H9 (cell line): Measurements from ENCODE around the gene DAPK1. TPM values are rescaled to one million over a fixed set of nuclear protein-coding genes. Genes with fewer than 3 reads are reported as not detected.

Source experiments
- DNase-seq: peaks from one replicate; pipeline ENCODE4 v3.0.0-alpha.2; 2017
- H2AFZ ChIP-seq: one replicate; pipeline ENCODE4 v1.6.1; 2013; ENCODE audit warnings: mild to moderate bottlenecking, low read length, control low read depth, moderate library complexity
- H2AK5ac ChIP-seq: 2 replicates; pipeline ENCODE4 v1.6.1; 2013; ENCODE audit warnings: low read length, control low read depth, mixed read lengths; ENCODE audit not compliant: insufficient read length
- H2BK120ac ChIP-seq: one replicate; pipeline ENCODE4 v1.6.1; 2013; ENCODE audit warnings: low read depth, mild to moderate bottlenecking, low read length, control low read depth, inconsistent platforms; ENCODE audit not compliant: poor library complexity, severe bottlenecking
- H2BK12ac ChIP-seq: 2 replicates; pipeline ENCODE4 v1.6.1; 2013; ENCODE audit warnings: low read length, control low read depth, mixed read lengths, low read depth; ENCODE audit not compliant: insufficient read length
- H2BK15ac ChIP-seq: 2 replicates; pipeline ENCODE4 v1.6.1; 2013; ENCODE audit warnings: low read depth, low read length, control low read depth
- H2BK20ac ChIP-seq: one replicate; pipeline ENCODE4 v1.6.1; 2013; ENCODE audit warnings: low read depth, mild to moderate bottlenecking, low read length, control low read depth, inconsistent platforms; ENCODE audit not compliant: poor library complexity, severe bottlenecking
- H2BK5ac ChIP-seq: 2 replicates; pipeline ENCODE4 v1.6.1; 2013; ENCODE audit warnings: low read length, control low read depth, mixed read lengths; ENCODE audit not compliant: insufficient read length
- H3K14ac ChIP-seq: 2 replicates; pipeline ENCODE4 v1.6.1; 2013; ENCODE audit warnings: low read length, control low read depth; ENCODE audit not compliant: insufficient read depth
- H3K18ac ChIP-seq: 2 replicates; pipeline ENCODE4 v1.6.1; 2013; ENCODE audit warnings: low read depth, mild to moderate bottlenecking, mixed read lengths, low read length, control low read depth; ENCODE audit not compliant: insufficient read length
- H3K23ac ChIP-seq: 2 replicates; pipeline ENCODE4 v1.6.1; 2013; ENCODE audit warnings: low read length, control low read depth, mixed read lengths, low read depth; ENCODE audit not compliant: insufficient read length
- H3K23me2 ChIP-seq: 2 replicates; pipeline ENCODE4 v1.6.1; 2013; ENCODE audit warnings: low read depth, mild to moderate bottlenecking, mixed read lengths, low read length, control low read depth; ENCODE audit not compliant: insufficient read length, poor library complexity, severe bottlenecking
- H3K27ac ChIP-seq: 2 replicates; pipeline ENCODE4 v1.5.1; 2013; ENCODE audit warnings: low read length, control low read depth, mixed read lengths, low read depth; ENCODE audit not compliant: insufficient read length
- H3K27me3 ChIP-seq: 2 replicates; pipeline ENCODE4 v1.6.1; 2013; ENCODE audit warnings: low read length, control low read depth, inconsistent platforms; ENCODE audit not compliant: insufficient read depth
- H3K4ac ChIP-seq: 2 replicates; pipeline ENCODE4 v1.6.1; 2013; ENCODE audit warnings: low read depth, mild to moderate bottlenecking, control low read depth, inconsistent platforms, low read length, moderate library complexity
- H3K4me1 ChIP-seq: 2 replicates; pipeline ENCODE4 v1.6.1; 2013; ENCODE audit warnings: low read length, control low read depth, inconsistent platforms; ENCODE audit not compliant: insufficient read depth
- H3K4me2 ChIP-seq: 2 replicates; pipeline ENCODE4 v1.6.1; 2013; ENCODE audit warnings: low read length, control low read depth, mixed read lengths; ENCODE audit not compliant: insufficient read length, insufficient read depth
- H3K56ac ChIP-seq: 2 replicates; pipeline ENCODE4 v1.6.1; 2013; ENCODE audit warnings: low read depth, mild to moderate bottlenecking, mixed read lengths, low read length, control low read depth; ENCODE audit not compliant: insufficient read length
- H3K79me1 ChIP-seq: 2 replicates; pipeline ENCODE4 v1.6.1; 2013; ENCODE audit warnings: low read depth, mild to moderate bottlenecking, moderate library complexity, low read length, control low read depth, inconsistent platforms; ENCODE audit not compliant: insufficient read depth, poor library complexity, severe bottlenecking
- H3K79me2 ChIP-seq: 2 replicates; pipeline ENCODE4 v1.6.1; 2013; ENCODE audit warnings: low read length, control low read depth, inconsistent platforms; ENCODE audit not compliant: insufficient read depth
- H3K9ac ChIP-seq: 2 replicates; pipeline ENCODE4 v1.6.1; 2013; ENCODE audit warnings: low read length, control low read depth, mixed read lengths; ENCODE audit not compliant: insufficient read length; ENCODE audit errors: extremely low read depth
- H3K9me3 ChIP-seq: one replicate; pipeline ENCODE4 v1.6.1; 2013; ENCODE audit warnings: low read depth, low read length, inconsistent platforms; ENCODE audit not compliant: control insufficient read depth
- H3T11ph ChIP-seq: one replicate; pipeline ENCODE4 v1.6.1; 2013; ENCODE audit warnings: mild to moderate bottlenecking, low read length, control low read depth, inconsistent platforms
- H4K20me1 ChIP-seq: one replicate; pipeline ENCODE4 v1.6.1; 2013; ENCODE audit not compliant: control insufficient read depth, insufficient read length, insufficient read depth
- H4K5ac ChIP-seq: 2 replicates; pipeline ENCODE4 v1.6.1; 2013; ENCODE audit warnings: low read depth, mild to moderate bottlenecking, mixed read lengths, low read length, control low read depth; ENCODE audit not compliant: insufficient read length
- H4K8ac ChIP-seq: replicated peaks from 2 replicates; pipeline ENCODE4 v1.6.1; 2013; ENCODE audit warnings: low read length, control low read depth, mixed read lengths, low read depth; ENCODE audit not compliant: insufficient read length
- H4K91ac ChIP-seq: 2 replicates; pipeline ENCODE4 v1.6.1; 2013; ENCODE audit warnings: low read depth, mild to moderate bottlenecking, moderate library complexity, mixed read lengths, low read length, control low read depth; ENCODE audit not compliant: insufficient read length
- H3K27ac Mint-ChIP-seq, 3 experiments: 2 replicates in 2 of 3; 3 replicates in 1 of 3; pipeline ENCODE4 v1.8.0; 2020 to 2021; ENCODE audit warnings: mixed read lengths in 3 of 3, mild to moderate bottlenecking in 1 of 3, moderate library complexity in 1 of 3
- H3K27me3 Mint-ChIP-seq: 2 replicates; pipeline ENCODE4 v1.8.0; 2021; ENCODE audit warnings: low read depth, mild to moderate bottlenecking, moderate library complexity, mixed read lengths
- H3K36me3 Mint-ChIP-seq, 3 experiments: 2 replicates in 2 of 3; 3 replicates in 1 of 3; pipeline ENCODE4 v1.8.0; 2020 to 2021; ENCODE audit warnings: low read depth in 3 of 3, mixed read lengths in 3 of 3; ENCODE audit not compliant: insufficient read depth in 1 of 3
- H3K4me1 Mint-ChIP-seq, 2 experiments: 2 replicates each; pipeline ENCODE4 v1.8.0; 2020; ENCODE audit warnings: mixed read lengths in 2 of 2
- H3K4me3 Mint-ChIP-seq, 2 experiments: 2 replicates in 1 of 2; 3 replicates in 1 of 2; pipeline ENCODE4 v1.8.0; 2020 to 2021; ENCODE audit warnings: mild to moderate bottlenecking in 2 of 2, mixed read lengths in 2 of 2, moderate library complexity in 1 of 2
- H3K9me3 Mint-ChIP-seq, 2 experiments: 2 replicates in 1 of 2; 3 replicates in 1 of 2; pipeline ENCODE4 v1.8.0; 2020; ENCODE audit warnings: mild to moderate bottlenecking in 2 of 2, mixed read lengths in 2 of 2, moderate library complexity in 1 of 2
- WGBS: extraction: QIAGEN DNeasy Blood & Tissue Kit; methylation state at CpG from one replicate; pipeline ENCODE4 v1.1.7; 2013; ENCODE audit warnings: missing lambda C conversion rate, low lambda C conversion rate, mixed read lengths; ENCODE audit not compliant: insufficient read length; ENCODE audit errors: extremely low coverage; 5-methylcytosine and 5-hydroxymethylcytosine counted together
- total RNA-seq: library from RNA; stranded (reverse); gene quantifications from 2 replicates; pipeline ENCODE4 v1.2.1, GENCODE V29; 2021
- TF ChIP-seq, protein P1 (sequence below): fragments of 200-600 bp; sonication (generic); conservative IDR thresholded peaks from 3 replicates; pipeline ENCODE4 v1.8.0; 2021; ENCODE audit warnings: antibody characterized with exemption, mild to moderate bottlenecking

DAPK1 gene
- total RNA-seq, 1 experiment from 2014 or later: 79.4 TPM

GRCh38 chr9:87702921-87703320 lies 205.3 kb downstream of the DAPK1 start:
- no peak overlapping the region for H2BK12ac ChIP-seq
- no peak overlapping the region for H3K23ac ChIP-seq
- Mint-ChIP-seq H3K27ac (peak overlapping the region; percentile 14 to 82 (median 66); a peak in 4 of 7 replicates), H3K4me3 (no peak overlapping the region), H3K36me3 (peaks cover 51 to 77% (median 68%) of the 10 kb centered on the region in 3 experiments), H3K9me3 (no peaks in the 10 kb centered on the region), H3K27me3 (no peaks in the 10 kb centered on the region), H3K4me1 (peaks cover 4 to 5% of the 10 kb centered on the region in 2 experiments)
- H3T11ph ChIP-seq: no peak overlapping the region
- no peak overlapping the region for H2AK5ac ChIP-seq
- H4K91ac ChIP-seq: no peak overlapping the region
- TF ChIP-seq, protein P1, sequence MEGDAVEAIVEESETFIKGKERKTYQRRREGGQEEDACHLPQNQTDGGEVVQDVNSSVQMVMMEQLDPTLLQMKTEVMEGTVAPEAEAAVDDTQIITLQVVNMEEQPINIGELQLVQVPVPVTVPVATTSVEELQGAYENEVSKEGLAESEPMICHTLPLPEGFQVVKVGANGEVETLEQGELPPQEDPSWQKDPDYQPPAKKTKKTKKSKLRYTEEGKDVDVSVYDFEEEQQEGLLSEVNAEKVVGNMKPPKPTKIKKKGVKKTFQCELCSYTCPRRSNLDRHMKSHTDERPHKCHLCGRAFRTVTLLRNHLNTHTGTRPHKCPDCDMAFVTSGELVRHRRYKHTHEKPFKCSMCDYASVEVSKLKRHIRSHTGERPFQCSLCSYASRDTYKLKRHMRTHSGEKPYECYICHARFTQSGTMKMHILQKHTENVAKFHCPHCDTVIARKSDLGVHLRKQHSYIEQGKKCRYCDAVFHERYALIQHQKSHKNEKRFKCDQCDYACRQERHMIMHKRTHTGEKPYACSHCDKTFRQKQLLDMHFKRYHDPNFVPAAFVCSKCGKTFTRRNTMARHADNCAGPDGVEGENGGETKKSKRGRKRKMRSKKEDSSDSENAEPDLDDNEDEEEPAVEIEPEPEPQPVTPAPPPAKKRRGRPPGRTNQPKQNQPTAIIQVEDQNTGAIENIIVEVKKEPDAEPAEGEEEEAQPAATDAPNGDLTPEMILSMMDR: no peak
- no peaks in the 10 kb centered on the region for H3K9me3 ChIP-seq
- no peak overlapping the region for H3K18ac ChIP-seq
- H3K4me2 ChIP-seq: no peak overlapping the region
- no peak overlapping the region for H4K8ac ChIP-seq
- H2BK120ac ChIP-seq: no peak overlapping the region
- no peaks in the 10 kb centered on the region for H3K4me1 ChIP-seq
- H3K56ac ChIP-seq: no peak overlapping the region
- H3K9ac ChIP-seq: no peak overlapping the region
- no peak overlapping the region for H3K27ac ChIP-seq
- no peak overlapping the region for H2BK20ac ChIP-seq
- no peak overlapping the region for H3K4ac ChIP-seq
- no peak for DNase-seq
- H3K79me1 ChIP-seq: no peaks in the 10 kb centered on the region
- H2AFZ ChIP-seq: no peak overlapping the region
- H3K23me2 ChIP-seq: no peaks in the 10 kb centered on the region
- H3K27me3 ChIP-seq: no peaks in the 10 kb centered on the region
- H3K79me2 ChIP-seq: no peaks in the 10 kb centered on the region
- no peak overlapping the region for H3K14ac ChIP-seq
- no peak overlapping the region for H2BK15ac ChIP-seq
- H4K5ac ChIP-seq: no peak overlapping the region
- H2BK5ac ChIP-seq: no peak overlapping the region
- no CpG with 5 or more reads among the region's 9 CpGs for WGBS
- H4K20me1 ChIP-seq: peaks cover 2% of the 10 kb centered on the region
